ENCODE data around the gene COPZ1.
"Not testable (repeated sequence)": the region's sequence is repeated elsewhere in the genome, so short reads cannot be mapped to it uniquely, and the experiment has no call there.

COPZ1 gene

GRCh38 chr12:54324617-54325441 lies at the start of gene COPZ1:
TSS of gene COPZ1 (plus strand) at chr12:54325131. CDS start at chr12:54325164, 33 bp downstream.
- peak; percentile 100 for DNase-seq

GRCh38 chr12:54276368-54276767 lies 48.6 kb upstream of the COPZ1 start:
- no peak for DNase-seq

GRCh38 chr12:54277823-54278276 lies 47.1 kb upstream of the COPZ1 start:
- no peak for DNase-seq

GRCh38 chr12:54279227-54279631 lies 45.7 kb upstream of the COPZ1 start:
- DNase-seq: no peak

GRCh38 chr12:54279632-54280467 lies 45.1 kb upstream of the COPZ1 start, which contains the start of gene CBX5:
TSS of gene CBX5 (minus strand) at chr12:54280122. CDS start at chr12:54257650, 22,472 bp downstream.
- peak; percentile 100 for DNase-seq

- peak; percentile 100 for DNase-seq
Measured at GRCh38 chr12:54280468-54281260, 44.3 kb upstream of the COPZ1 start, which contains the start of gene HNRNPA1. TSS of gene HNRNPA1 (plus strand) at chr12:54280726. CDS start at chr12:54280808, 82 bp downstream.

GRCh38 chr12:54281261-54281638 lies 43.7 kb upstream of the COPZ1 start:
- not testable (repeated sequence) for DNase-seq

GRCh38 chr12:54281694-54282093 lies 43.2 kb upstream of the COPZ1 start:
- not testable (repeated sequence) for DNase-seq

- DNase-seq: no peak
Measured at GRCh38 chr12:54282949-54283593, 41.9 kb upstream of the COPZ1 start.

- not testable (repeated sequence) for DNase-seq
Measured at GRCh38 chr12:54284070-54284780, 40.7 kb upstream of the COPZ1 start.

GRCh38 chr12:54285150-54286041 lies 39.5 kb upstream of the COPZ1 start:
- DNase-seq: no peak

- no peak for DNase-seq
Measured at GRCh38 chr12:54286042-54287030, 38.6 kb upstream of the COPZ1 start.

- DNase-seq: no peak
Measured at GRCh38 chr12:54287261-54288157, 37.4 kb upstream of the COPZ1 start.

- DNase-seq: no peak
Measured at GRCh38 chr12:54292083-54292930, 32.6 kb upstream of the COPZ1 start.

- DNase-seq: no peak
Measured at GRCh38 chr12:54292931-54293241, 32.0 kb upstream of the COPZ1 start.

GRCh38 chr12:54294152-54294952 lies 30.6 kb upstream of the COPZ1 start:
- no peak for DNase-seq
